Lower leg skin (tissue), 4 donors: ENCODE data around the gene SORBS2. TPM values are rescaled to one million over a fixed set of nuclear protein-coding genes. Genes with fewer than 3 reads are reported as not detected.

Experiments used
- DNase-seq, 2 donors: peaks; one replicate each; pipeline ENCODE4 v3.0.0-alpha.2; 2019; ENCODE audit warnings: low spot score in 2 of 2
- H3K4me3 ChIP-seq: fragments of 200-600 bp; sonication (generic); 2 replicates; pipeline ENCODE4 v1.5.1; 2017; ENCODE audit warnings: mild to moderate bottlenecking, low read depth; ENCODE audit not compliant: poor library complexity, severe bottlenecking
- CTCF ChIP-seq, 3 donors: fragments of 450-650 bp; IDR thresholded peaks; one replicate each; pipeline ENCODE4 v1.5.1; 2016; ENCODE audit warnings: antibody characterized with exemption in 3 of 3, mild to moderate bottlenecking in 3 of 3, moderate library complexity in 2 of 3
- POLR2A ChIP-seq, 2 donors: fragments of 450-650 bp; IDR thresholded peaks; one replicate each; pipeline ENCODE4 v1.6.1; 2016 to 2017; ENCODE audit warnings: antibody characterized with exemption in 2 of 2, mild to moderate bottlenecking in 1 of 2, moderate library complexity in 1 of 2
- WGBS, 2 donors: methylation state at CpG; one replicate each; pipeline ENCODE4 v1.1.5; 2018; 5-methylcytosine and 5-hydroxymethylcytosine counted together
- intact Hi-C: fragments of 100-400 bp; cut with DNase I; formaldehyde crosslinking; loops from one replicate; pipeline ENCODE4 v1.15.0; 2023; ENCODE audit warnings: low total_unique reads
- total RNA-seq, 4 donors: library from RNA; depleted of rRNA; stranded (reverse); fragments of >200 nt; gene quantifications; one replicate each; pipeline ENCODE4 v1.1.0, GENCODE V29; 2016

SORBS2 gene
- total RNA-seq, 4 donors from 2014 or later: 10.5 to 34.7 (median 20.6) TPM

GRCh38 chr4:185734214-185734613 is 77.8 kb downstream of the SORBS2 start:
- intact Hi-C loops: no loop called here
- no peak overlapping the region for H3K4me3 ChIP-seq
- TF ChIP-seq POLR2A (IDR thresholded peaks at IDR 0.05) (no peak), CTCF (IDR thresholded peaks at IDR 0.05) (no peak)
- WGBS, 2 donors: 89 to 95% methylated on average over 5 of the region's 5 CpGs
- DNase-seq: no peak

- no peak for DNase-seq
- TF ChIP-seq POLR2A (IDR thresholded peaks at IDR 0.05) (no peak), CTCF (IDR thresholded peaks at IDR 0.05) (no peak)
- H3K4me3 ChIP-seq: no peak overlapping the region
- intact Hi-C loops: no loop called here
- WGBS, 2 donors: 54 to 57% methylated on average over 3 of the region's 3 CpGs
Measured at GRCh38 chr4:185730849-185731608, 81.0 kb downstream of the SORBS2 start.

GRCh38 chr4:185730387-185730786 is 81.6 kb downstream of the SORBS2 start:
- 45 to 57% methylated on average over 4 of the region's 4 CpGs for WGBS, 2 donors
- intact Hi-C loops: no loop called here
- DNase-seq: no peak
- no peak overlapping the region for H3K4me3 ChIP-seq
- TF ChIP-seq POLR2A (IDR thresholded peaks at IDR 0.05) (no peak), CTCF (IDR thresholded peaks at IDR 0.05) (no peak)

- H3K4me3 ChIP-seq: no peak overlapping the region
- TF ChIP-seq CTCF (IDR thresholded peaks at IDR 0.05) (no peak), POLR2A (IDR thresholded peaks at IDR 0.05) (no peak)
- no peak for DNase-seq
- intact Hi-C loops: no loop called here
- 86 to 88% methylated on average over 4 of the region's 4 CpGs for WGBS, 2 donors
Measured at GRCh38 chr4:185729391-185729804, 82.6 kb downstream of the SORBS2 start.

- intact Hi-C loops: no loop called here
- 79 to 81% methylated on average over 2 of the region's 2 CpGs for WGBS, 2 donors
- no peak for TF ChIP-seq POLR2A (IDR thresholded peaks at IDR 0.05)
- TF ChIP-seq CTCF (IDR thresholded peaks at IDR 0.05): no peak
- DNase-seq: no peak
- no peak overlapping the region for H3K4me3 ChIP-seq
Measured at GRCh38 chr4:185728893-185729292, 83.1 kb downstream of the SORBS2 start.

GRCh38 chr4:185726931-185727330 is 85.1 kb downstream of the SORBS2 start:
- WGBS, 2 donors: 56 to 57% methylated on average over 8 of the region's 8 CpGs
- DNase-seq: no peak
- intact Hi-C loops: no loop called here
- no peak overlapping the region for H3K4me3 ChIP-seq
- TF ChIP-seq POLR2A (IDR thresholded peaks at IDR 0.05): no peak
- no peak for TF ChIP-seq CTCF (IDR thresholded peaks at IDR 0.05)
